ENCODE results near the gene KCNG3. TPM values are rescaled to one million over a fixed set of nuclear protein-coding genes. Genes with fewer than 3 reads are reported as not detected.

The KCNG3 gene
- total RNA-seq, 2 donors from 2014 or later: 2.5 to 2.7 TPM

GRCh38 chr2:42459296-42459695, 34.5 kb downstream of the KCNG3 start:
- no peak for DNase-seq
- TF ChIP-seq, protein P1, sequence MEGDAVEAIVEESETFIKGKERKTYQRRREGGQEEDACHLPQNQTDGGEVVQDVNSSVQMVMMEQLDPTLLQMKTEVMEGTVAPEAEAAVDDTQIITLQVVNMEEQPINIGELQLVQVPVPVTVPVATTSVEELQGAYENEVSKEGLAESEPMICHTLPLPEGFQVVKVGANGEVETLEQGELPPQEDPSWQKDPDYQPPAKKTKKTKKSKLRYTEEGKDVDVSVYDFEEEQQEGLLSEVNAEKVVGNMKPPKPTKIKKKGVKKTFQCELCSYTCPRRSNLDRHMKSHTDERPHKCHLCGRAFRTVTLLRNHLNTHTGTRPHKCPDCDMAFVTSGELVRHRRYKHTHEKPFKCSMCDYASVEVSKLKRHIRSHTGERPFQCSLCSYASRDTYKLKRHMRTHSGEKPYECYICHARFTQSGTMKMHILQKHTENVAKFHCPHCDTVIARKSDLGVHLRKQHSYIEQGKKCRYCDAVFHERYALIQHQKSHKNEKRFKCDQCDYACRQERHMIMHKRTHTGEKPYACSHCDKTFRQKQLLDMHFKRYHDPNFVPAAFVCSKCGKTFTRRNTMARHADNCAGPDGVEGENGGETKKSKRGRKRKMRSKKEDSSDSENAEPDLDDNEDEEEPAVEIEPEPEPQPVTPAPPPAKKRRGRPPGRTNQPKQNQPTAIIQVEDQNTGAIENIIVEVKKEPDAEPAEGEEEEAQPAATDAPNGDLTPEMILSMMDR (IDR thresholded peaks at IDR 0.05): no peak

DNA sequence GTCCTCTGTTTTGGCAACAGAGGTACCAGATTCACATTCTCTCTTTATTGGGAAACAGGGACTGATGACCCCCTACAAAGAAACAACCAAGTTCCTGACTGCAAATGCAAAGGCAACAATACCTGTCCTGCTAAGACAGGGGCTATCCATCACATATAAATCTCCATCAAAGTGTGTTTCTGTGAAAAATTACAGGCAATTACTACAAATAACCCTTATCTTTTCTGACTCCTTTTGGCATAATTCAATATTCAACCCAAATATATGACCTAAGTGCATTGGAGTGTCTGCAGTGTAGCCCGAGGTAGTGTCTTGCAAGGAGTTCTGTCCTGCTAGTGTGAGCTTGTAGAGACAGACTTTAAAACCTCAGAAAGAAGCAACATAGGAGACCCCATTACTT, 35.4 kb downstream of the KCNG3 start:
- no peaks in the 10 kb centered on the region for H3K27me3 ChIP-seq
- H3K27ac ChIP-seq: no peak overlapping the region
- no peak overlapping the region for H3K4me3 ChIP-seq
- no peaks in the 10 kb centered on the region for H3K36me3 ChIP-seq
- DNase-seq: no peak
- H3K4me1 ChIP-seq: no peaks in the 10 kb centered on the region
- intact Hi-C loops (cut with DNase I): no loop called here
- TF ChIP-seq, protein P1 (IDR thresholded peaks at IDR 0.05): no peak
- H3K9me3 ChIP-seq: no peaks in the 10 kb centered on the region
- H3K9ac ChIP-seq (ENCODE audit: low read depth in 2 of 2, low read length in 2 of 2): no peak overlapping the region

More at GRCh38 chr2:42459296-42459695, 34.5 kb downstream of the KCNG3 start:
- H3K4me3 ChIP-seq: no peak overlapping the region
- no peaks in the 10 kb centered on the region for H3K27me3 ChIP-seq
- H3K4me1 ChIP-seq: no peaks in the 10 kb centered on the region
- no peaks in the 10 kb centered on the region for H3K9me3 ChIP-seq
- intact Hi-C loops (cut with DNase I): no loop called here
- no peak overlapping the region for H3K27ac ChIP-seq
- H3K9ac ChIP-seq (ENCODE audit: low read depth in 2 of 2, low read length in 2 of 2): no peak overlapping the region
- H3K36me3 ChIP-seq: no peaks in the 10 kb centered on the region

GRCh38 chr2:42457011-42457410, 36.8 kb downstream of the KCNG3 start:
- TF ChIP-seq, protein P1 (IDR thresholded peaks at IDR 0.05): no peak
- Histone ChIP-seq H3K4me3 (no peak overlapping the region), H3K9me3 (no peaks in the 10 kb centered on the region), H3K27me3 (no peaks in the 10 kb centered on the region), H3K4me1 (no peaks in the 10 kb centered on the region), H3K36me3 (no peaks in the 10 kb centered on the region), H3K9ac (ENCODE audit: low read depth in 2 of 2, low read length in 2 of 2) (no peak overlapping the region), H3K27ac (no peak overlapping the region)
- intact Hi-C loops (cut with DNase I): no loop called here
- no peak for DNase-seq

- Histone ChIP-seq H3K4me1 (no peaks in the 10 kb centered on the region), H3K4me3 (no peak overlapping the region), H3K9ac (ENCODE audit: low read depth in 2 of 2, low read length in 2 of 2) (no peak overlapping the region), H3K36me3 (no peaks in the 10 kb centered on the region), H3K9me3 (no peaks in the 10 kb centered on the region), H3K27ac (no peak overlapping the region), H3K27me3 (no peaks in the 10 kb centered on the region)
- intact Hi-C loops (cut with DNase I): no loop called here
- no peak for DNase-seq
- TF ChIP-seq, protein P1 (IDR thresholded peaks at IDR 0.05): no peak
These were observed 37.5 kb downstream of the KCNG3 start for GRCh38 chr2:42456126-42456839.

- Histone ChIP-seq H3K4me3 (no peak overlapping the region), H3K9ac (ENCODE audit: low read depth in 2 of 2, low read length in 2 of 2) (no peak overlapping the region), H3K36me3 (no peaks in the 10 kb centered on the region), H3K4me1 (no peaks in the 10 kb centered on the region), H3K27ac (no peak overlapping the region), H3K27me3 (no peaks in the 10 kb centered on the region), H3K9me3 (no peaks in the 10 kb centered on the region)
- TF ChIP-seq, protein P1 (IDR thresholded peaks at IDR 0.05): no peak
- intact Hi-C loops (cut with DNase I): no loop called here
- DNase-seq: no peak
These were observed 41.2 kb downstream of the KCNG3 start for GRCh38 chr2:42452545-42452944.
